GM19395 (cell line): Measurements from ENCODE around the gene PEX26.
"Not testable (repeated sequence)": the region's sequence is repeated elsewhere in the genome, so short reads cannot be mapped to it uniquely, and the experiment has no call there.

Experiments used
- ATAC-seq: cut with Tn5 transposase; IDR thresholded peaks from one replicate; pipeline ENCODE4 v1.9.1; 2021; ENCODE audit warnings: mild to moderate bottlenecking, moderate library complexity; ENCODE audit not compliant: unreplicated experiment

PEX26 gene

DNA sequence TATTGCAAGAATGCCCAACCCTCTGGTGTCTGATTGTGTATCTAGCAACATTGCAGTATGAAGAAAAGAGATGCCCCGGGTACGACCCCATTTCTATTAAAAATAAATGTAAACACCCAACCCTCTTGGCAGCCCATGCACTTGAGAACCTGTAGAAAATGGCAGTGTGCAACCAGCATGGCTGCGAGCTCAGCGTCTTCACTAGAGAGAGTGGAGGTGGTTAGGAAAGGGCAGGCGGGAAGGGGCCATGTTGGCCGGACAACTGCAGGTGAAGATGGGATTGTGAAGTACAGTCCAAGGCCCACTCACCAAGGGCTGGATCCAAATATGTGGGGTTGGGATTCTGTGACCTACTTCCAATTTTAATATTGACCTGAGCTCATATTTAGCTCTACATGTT lies 15.9 kb downstream of the PEX26 start:
- ATAC-seq: no peak

DNA sequence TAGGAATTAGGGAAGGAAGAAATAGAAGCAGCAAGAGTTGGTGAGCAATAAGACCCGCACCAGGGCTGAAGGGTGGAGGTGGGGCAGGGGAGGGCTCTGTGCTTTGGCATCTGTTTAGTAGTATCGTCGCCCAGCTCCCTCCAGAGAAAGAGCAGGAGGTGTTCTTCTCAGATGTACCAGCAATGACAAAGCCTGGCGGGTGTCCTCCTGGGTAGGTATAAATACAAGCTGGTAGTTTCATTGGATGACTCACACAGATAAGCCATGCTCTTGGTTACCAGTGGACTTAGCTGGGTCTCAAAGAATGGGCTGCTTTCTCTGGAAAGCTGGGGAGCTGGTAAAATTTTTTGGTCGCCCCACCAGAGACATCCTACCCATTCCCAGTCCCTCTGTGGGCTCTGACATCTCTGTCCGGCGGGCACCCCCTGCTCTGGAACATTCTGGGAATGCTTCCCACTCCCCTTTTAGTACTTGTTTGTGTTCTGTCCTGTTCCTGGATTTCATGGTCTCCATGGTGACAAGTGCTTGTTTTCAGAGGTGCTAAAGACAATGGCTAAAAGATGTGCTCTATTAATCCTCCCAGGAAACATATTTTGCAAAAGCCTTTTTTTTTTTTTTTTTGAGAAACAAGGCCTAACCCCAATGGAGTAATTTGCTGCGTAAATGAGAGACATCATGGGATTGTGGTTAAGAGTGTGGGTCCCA lies 17.5 kb downstream of the PEX26 start:
- ATAC-seq: no peak

DNA sequence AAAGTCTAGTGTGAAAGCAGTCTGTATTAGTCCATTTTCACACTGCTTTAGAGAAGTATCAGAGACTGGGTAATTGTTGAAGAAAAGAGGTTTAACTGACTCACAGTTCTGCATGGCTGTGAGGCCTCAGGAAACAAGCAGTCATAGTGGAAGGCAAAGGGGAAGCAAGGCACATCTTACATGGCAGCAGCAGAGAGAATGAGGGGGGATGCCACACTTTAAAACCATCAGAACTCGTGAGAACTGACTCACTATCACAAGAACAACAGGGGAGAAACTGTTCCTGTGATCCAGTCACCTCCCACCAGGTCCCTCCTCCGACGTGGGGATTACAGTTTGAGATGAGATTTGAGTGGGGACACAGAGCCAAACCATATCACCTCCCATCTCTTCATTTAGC lies 19.0 kb downstream of the PEX26 start:
- no peak for ATAC-seq

DNA sequence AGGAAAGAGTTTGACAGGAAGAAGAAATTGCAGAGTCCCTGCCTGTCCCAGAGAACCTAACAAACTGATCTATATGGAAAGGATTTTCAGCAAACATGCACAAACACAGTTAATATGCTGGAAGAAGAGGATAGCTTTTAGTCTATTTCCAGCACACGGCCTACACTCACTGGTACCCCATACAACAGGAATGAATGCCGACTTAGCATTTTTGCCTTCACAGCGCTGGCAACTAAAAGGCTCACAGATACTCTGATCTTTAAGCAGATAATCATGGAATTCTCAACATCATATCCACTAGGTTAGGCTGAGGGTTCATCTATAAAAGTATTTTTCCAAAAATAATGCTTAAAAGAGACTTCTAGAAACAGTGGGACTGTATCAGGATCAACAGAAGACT lies 23.0 kb downstream of the PEX26 start:
- no peak for ATAC-seq

DNA sequence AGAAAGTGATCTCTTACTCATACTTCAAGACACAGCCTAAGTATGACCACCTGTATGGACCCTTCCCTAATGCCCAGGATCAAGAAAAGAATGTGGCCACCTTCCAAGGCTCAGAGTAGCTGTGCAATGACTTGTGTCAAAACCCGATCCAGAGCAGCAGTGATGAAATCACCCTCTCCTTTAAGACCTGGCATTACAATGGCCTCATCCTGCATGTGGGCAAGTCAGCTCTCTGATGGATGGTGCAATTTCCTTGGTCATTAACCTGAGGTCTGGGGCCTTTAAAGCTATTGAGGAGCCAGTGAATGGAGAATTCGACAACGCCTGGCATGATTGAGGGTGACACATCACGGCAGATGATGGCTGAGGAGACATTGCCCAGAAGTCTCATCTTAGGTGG lies 23.7 kb downstream of the PEX26 start:
- no peak for ATAC-seq

DNA sequence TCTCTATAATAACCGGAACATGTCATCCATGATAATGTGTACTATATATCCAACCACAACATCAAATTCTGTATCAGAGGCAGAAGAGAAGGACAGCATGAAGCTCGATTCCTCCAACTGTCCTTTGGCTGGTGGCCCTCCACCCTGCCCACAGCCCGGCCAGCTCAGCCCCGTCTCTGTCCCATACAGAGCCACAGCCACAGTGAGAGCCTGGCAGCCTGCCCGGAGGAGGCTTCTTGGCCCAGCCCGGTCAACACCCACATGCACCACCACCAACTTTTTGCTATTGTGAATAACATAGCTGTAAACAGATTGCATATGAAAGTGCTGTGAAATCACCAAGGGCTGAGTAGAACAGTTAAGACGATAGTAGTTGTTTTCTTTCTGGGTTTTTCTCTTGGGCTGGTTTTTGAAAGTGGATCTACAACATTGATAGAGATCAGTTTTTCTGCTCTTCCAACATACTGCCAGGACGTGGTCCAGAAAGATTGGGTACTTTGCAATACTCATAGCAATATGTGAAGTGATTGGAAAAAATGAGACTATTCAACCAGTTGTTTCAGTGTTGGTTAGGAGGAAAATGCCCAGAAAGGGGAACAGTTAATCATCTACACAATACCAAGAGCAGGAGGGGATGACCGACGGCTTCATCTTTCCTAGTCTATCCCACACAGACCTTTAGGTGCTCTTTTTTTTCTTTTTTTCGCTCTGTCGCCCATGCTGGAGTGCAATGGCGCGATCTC lies 25.9 kb downstream of the PEX26 start:
- ATAC-seq: no peak

DNA sequence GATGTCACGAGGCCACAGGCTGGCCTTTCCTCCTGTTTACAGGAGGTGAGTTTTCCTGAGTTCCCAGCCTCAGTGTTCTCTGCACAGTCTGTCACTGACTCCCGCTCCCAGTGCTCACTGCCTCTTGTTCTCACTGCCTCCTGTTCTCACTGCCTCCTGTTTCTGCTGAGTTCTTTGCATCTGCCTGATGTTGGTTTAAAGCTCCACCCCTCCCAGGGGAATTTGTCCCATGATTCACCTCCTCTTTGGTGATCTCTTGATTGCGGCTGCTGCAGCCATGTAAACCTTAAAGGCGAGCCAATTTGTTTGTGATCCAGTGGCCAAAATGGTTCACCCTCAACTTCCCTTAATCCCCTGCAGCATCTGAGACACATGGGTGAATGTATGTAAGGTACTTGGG lies 26.8 kb downstream of the PEX26 start:
- ATAC-seq: no peak

DNA sequence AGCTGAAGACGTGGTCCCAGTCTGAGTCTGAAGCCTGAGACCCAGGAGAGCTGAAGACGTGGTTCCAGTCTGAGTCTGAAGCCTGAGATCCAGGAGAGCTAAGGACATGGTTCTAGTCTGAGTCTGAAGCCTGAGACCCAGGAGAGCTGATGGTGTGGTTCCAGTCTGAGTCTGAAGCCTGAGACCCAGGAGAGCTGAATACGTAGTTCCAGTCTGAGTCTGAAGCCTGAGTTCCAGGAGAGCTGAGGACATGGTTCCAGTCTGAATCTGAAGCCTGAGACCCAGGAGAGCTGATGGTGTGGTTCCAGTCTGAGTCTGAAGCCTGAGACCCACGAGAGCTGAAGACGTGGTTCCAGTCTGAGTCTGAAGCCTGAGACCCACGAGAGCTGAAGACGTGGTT lies 28.2 kb downstream of the PEX26 start:
- ATAC-seq: not testable (repeated sequence)

DNA sequence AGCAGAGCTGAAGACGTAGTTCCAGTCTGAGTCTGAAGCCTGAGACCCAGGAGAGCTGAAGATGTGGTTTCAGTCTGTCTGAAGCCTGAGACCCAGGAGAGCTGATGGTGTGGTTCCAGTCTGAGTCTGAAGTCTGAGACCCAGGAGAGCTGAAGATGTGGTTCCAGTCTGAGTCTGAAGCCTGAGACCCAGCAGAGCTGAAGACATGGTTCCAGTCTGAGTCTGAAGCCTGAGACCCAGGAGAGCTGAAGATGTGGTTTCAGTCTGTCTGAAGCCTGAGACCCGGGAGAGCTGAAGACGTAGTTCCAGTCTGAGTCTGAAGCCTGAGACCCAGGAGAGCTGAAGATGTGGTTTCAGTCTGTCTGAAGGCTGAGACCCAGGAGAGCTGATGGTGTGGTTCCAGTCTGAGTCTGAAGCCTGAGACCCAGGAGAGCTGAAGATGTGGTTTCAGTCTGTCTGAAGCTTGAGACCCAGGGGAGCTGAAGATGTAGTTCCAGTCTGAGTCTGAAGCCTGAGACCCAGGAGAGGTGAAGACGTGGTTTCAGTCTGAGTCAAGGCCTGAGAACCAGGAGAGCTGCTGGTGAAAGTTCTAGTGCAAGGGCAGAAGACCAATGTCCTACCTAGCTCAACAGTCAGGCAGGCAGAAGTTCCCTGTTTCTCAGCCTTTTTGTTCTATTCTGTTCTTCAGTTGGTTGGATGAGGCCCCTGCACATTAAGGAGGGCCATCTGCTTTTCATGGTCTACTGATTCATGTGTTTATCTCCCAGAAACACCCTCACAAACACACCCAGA lies 29.0 kb downstream of the PEX26 start:
- not testable (repeated sequence) for ATAC-seq

DNA sequence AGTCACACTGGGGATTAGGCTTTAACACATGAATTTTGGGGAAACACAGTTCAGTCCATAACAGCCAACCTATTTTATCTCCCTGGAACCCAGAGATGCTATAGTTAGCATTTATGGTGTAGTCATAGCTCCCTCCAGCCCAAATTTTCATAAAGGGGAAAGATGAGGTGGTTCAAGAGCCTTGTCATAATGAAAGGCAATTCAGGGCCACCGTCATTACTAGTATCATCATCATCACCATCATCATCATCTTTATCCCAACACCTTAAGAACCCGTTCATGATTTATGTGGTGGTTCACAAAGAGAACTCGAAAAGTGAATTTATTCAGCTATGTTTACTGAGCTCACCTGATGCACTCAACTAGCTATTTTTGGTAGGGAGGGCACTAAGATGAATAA lies 30.4 kb downstream of the PEX26 start:
- ATAC-seq: no peak

DNA sequence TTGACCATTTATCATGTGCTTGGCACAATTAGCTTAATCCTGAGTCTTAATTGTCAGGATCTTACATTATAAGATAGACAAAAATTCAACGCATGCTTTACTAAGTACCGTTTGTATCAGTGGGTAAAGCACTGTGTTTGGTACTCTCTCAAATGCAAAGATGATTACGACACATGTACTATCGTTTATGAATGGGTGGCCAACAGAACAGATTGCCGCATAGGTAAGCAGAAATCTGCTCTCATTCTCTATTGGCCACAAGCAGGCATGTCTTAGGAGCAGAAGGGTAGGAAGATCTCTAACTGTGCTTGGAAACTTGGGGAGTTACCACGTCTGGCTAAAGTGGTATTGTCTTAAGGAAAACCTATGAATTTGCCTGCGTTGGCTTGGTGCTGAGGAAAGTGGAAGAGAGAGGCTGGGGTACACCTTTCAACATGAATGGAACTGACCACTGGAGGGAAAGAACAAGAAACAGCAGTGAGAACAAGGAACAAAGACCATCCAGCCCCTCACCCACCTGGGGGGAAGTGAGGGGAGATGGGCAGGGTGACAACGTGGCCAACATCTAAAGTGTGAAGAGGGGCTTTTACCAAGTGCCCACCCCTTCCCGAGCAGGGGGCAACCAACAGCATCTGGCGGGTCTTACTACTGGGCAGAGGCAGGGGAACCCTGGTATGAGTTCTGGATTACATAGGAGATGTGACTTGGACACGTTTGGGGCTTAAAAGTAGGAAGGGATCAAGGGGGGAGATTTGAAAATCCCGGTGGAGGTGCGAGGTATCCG lies 31.8 kb downstream of the PEX26 start:
- ATAC-seq: no peak

DNA sequence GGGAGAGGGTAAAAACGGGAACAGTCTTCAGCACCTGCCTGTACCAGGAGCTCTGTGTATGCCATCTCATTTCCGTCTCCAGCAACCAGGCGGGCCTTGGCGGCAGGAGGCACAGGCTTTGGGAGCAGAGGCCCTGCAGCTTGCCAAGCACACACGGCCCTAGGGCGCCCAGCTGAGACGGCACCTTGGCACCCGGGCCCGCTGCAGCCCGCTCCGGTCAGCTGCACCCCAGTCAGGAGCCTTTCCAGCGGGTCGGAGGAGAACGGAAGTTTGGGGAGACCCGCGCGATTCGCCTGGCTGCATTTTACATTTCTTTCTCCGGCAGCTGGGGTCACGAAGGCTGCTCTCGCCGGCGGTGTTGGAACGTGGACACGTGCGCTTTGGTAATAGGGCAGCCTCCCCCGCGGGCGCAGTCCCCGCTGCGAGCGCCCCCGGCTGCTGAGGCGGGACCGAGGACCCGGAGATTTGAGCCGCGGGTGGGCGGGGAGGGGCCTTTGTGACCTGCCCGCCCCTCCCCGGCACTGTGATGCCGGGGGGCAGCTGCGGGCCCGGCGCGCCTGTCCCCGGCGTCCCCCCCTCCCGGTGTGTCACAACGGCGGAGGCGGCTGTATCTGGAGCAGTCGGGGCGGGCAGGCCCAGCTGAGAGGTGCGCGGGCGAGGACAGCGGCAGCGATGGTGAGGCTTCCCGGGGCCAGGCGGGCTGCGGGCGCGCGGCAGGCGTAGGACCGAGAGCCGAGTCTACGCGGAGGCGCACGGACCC lies 32.6 kb downstream of the PEX26 start, which contains the start of gene TUBA8:
TSS of gene TUBA8 (plus strand) at position 616 of the 760 bp plus-strand sequence. CDS start at position 673, 57 bp downstream.
- ATAC-seq: peak; percentile 53

DNA sequence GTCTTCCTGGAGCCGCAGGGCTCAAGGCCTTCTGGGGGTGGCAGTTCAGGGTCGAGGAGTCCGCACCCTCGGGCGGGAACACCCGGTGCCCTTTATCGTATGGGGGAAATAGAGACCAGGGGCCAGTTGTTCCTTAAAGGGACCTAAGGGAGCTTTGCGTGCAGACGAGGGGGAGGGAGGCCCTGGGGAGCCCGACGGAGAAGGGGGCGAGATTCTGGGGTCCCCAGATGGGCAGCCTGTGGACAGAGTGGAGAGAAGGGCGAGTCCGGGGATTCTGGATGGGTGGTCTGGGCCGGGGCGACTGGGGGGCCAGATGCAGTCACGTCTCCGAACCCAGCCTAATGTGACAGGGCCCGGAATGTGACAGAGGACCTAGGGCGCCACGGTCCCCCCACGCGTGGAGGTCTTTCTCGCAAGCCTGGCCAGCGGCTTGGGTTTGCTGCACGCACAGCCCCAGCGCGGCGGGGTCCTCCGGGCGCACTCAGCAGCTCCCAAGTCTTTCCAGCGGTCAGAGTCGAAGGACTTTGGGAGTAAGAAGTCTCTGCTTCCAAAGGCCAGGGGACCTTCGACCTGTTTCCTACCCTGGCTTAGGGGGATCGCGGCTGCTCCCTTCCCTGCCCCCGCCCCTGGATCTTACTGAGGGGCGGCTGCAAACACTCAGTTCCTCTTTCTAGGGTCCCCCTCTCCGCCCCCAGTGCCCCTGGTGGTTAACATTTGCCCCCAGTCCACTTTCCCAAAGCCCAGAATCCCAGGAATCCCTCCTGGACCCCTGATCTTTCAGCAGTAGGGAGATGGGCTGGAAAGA lies 33.4 kb downstream of the PEX26 start:
- ATAC-seq: no peak

DNA sequence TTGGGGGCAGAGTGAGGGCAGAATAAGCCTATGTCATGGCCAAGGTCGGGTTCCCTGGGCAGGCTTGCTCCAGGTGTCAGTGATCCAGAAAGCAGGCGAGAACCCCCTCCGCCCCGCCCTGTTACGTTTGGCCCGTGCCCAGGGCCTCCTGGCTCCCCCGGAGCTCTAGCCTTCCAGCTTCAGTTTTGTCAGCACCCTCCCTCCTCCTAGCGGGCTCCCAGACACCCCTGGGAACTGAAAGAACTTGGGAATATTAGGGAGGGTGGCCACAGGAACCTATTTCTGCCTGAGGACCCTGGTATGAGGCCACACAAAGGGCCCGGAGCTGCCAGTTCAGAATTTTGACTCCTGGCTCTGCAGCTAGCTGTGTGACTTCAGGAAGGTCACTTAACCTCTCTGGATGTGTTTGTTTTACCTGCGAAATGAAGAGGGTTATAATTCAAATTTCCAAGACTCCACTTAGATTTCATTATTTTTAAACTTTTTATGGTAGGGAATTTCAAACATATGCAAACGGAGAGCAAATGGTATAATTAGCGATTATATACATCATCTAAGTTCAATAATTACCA lies 34.1 kb downstream of the PEX26 start:
- no peak for ATAC-seq

DNA sequence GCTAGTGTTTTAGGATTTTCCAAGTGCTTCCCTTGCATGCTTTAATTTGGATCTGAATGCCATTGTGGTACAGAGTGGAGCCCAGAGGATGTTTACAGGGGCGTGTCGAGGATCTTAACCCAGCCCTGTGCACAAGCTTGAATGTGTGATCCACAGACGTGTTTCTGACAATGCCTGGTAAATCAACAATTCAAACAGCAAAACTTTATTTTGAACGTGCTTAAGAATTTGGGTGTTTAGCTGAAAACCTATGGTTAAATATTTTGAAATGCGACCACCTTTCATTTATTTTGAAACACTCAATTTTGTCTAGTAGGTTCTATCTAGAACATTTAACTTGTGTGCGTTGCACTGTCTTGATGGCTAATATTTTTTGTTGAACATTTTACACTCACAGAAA lies 34.6 kb downstream of the PEX26 start:
- ATAC-seq: no peak

DNA sequence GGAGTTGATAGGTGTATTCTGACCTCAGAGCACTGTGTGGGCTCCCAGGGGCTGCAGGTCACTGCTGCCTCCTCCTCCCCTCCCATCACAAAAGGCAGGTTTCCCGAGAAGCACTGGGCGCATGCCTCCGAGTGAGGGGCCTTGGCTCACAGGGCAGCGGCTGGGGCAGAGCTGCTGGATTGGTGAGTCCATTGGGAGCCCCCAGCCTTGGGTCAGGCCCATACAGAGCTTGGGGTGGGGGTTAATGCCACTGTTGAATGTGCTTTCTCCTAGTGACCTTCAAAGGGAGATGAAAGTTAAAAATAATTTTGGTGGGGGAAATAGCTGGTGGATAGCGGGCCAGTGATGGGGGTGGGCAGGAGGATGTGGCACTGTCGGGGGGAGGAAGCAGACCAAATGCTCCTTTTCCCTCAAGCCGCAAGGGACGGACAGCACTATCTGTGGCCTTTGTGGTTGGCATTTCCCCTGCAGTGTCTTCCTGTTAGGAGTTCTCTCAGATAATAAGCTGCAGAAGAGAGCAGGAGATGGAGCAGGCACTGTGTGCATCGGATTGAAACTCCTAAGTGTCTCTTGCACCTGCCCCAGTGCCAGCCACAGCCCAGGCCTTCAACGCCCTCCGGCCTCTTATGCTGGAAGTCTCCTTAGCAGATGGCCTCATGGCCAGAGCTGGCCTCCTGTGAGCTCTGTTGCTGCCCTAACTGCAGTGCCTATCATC lies 36.0 kb downstream of the PEX26 start:
- no peak for ATAC-seq

DNA sequence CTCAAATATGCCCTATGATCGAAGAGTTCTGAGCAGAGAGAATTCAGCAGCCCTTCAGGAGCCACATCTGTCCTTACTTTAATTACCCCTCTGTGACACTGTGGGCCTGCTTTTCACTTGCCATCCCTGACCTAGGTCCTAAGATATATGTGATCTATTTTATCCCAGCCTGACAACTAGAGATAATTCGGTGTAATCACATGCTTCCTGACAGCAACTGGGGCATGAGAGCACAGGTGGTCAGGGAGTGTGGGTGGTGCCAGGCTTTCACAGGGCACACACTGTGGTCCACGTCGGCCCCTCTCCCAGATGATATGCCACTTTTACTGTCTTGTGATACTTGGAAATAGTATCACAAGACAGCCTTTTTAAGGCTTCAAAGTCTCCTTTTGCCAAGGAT lies 36.7 kb downstream of the PEX26 start:
- ATAC-seq: no peak

DNA sequence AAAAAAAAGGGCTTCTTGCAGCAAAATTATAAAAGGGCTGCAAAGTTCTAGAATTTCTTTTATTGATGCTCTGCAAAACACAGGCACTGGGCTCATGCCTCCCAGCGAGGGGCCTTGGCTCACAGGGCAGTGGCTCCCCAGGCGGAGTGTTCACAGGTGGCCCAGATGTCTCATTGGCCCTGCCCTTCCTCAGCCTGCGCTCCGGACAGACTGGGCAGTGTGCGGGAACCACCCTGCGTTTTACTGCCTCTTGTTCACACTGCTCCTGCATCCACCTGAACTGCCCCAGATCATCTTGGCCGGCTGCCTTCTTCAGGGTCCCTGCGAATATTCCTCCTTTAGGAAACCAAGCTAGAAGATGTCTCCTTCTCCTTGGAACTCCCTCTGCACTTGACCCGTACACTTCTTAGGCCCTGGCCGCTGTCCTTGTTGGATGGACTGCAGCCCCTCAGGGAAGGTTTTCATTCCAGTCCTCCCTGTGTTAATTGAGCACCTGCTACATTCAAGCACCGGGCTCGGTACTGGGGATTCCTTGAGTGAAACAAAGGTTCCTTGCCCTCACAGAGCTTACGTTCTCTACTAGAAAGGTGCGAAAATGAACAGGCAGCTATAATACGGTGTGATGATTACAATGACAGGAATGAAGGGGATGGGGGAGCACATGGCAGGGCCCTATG lies 37.3 kb downstream of the PEX26 start:
- ATAC-seq: no peak
